SJSA1 (cell line): ENCODE data around the gene MMEL1. TPM values are rescaled to one million over a fixed set of nuclear protein-coding genes. Genes with fewer than 3 reads are reported as not detected.

ENCODE experiments used
- DNase-seq, 2 experiments: peaks; one replicate each; pipeline ENCODE4 v3.0.0-alpha.2; 2015 to 2020; ENCODE audit warnings: low spot score in 2 of 2, low read depth in 1 of 2
- H3K27ac ChIP-seq: fragments of 250-450 bp; sonication (Bioruptor Pico); 2 replicates; pipeline ENCODE4 v1.5.1; 2020; ENCODE audit warnings: mild to moderate bottlenecking, moderate library complexity
- H3K27me3 ChIP-seq: fragments of 250-450 bp; sonication (Bioruptor Pico); replicated peaks from 2 replicates; pipeline ENCODE4 v1.5.1; 2020; ENCODE audit warnings: mild to moderate bottlenecking, moderate library complexity
- H3K36me3 ChIP-seq: fragments of 250-450 bp; sonication (Bioruptor Pico); 2 replicates; pipeline ENCODE4 v1.5.1; 2020; ENCODE audit warnings: mild to moderate bottlenecking
- H3K4me1 ChIP-seq: fragments of 250-450 bp; sonication (Bioruptor Pico); replicated peaks from 2 replicates; pipeline ENCODE4 v1.6.1; 2021; ENCODE audit warnings: mild to moderate bottlenecking
- H3K4me3 ChIP-seq: fragments of 250-450 bp; sonication (Bioruptor Pico); 2 replicates; pipeline ENCODE4 v1.5.1; 2020; ENCODE audit warnings: mild to moderate bottlenecking
- H3K9me3 ChIP-seq: fragments of 250-450 bp; sonication (Bioruptor Pico); replicated peaks from 2 replicates; pipeline ENCODE4 v1.5.1; 2020; ENCODE audit warnings: mild to moderate bottlenecking
- total RNA-seq: library from RNA; depleted of rRNA; stranded (reverse); fragments of >200 nt; shearing (Covaris generic); gene quantifications from 2 replicates; pipeline ENCODE4 v1.2.3, GENCODE V29; 2014; rRNA removed

Gene MMEL1
- total RNA-seq, 1 experiment from 2014 or later: not detected

GRCh38 chr1:2546515-2547209, 86.2 kb downstream of the MMEL1 start:
- Histone ChIP-seq H3K36me3 (no peaks in the 10 kb centered on the region), H3K4me3 (peak overlapping the region; percentile 39), H3K27me3 (no peaks in the 10 kb centered on the region), H3K9me3 (no peaks in the 10 kb centered on the region), H3K4me1 (peaks cover 40% of the 10 kb centered on the region), H3K27ac (peak overlapping the region; percentile 2; the same call in 1 of the 2 replicates)
- peak; percentile 61 to 80 for DNase-seq

- Histone ChIP-seq H3K27me3 (no peaks in the 10 kb centered on the region), H3K4me1 (peaks cover 40% of the 10 kb centered on the region), H3K9me3 (no peaks in the 10 kb centered on the region), H3K36me3 (no peaks in the 10 kb centered on the region), H3K27ac (peak overlapping the region; percentile 2; the same call in 1 of the 2 replicates), H3K4me3 (peak overlapping the region; percentile 39)
- peak in 1 of 2 experiments; percentile 86 for DNase-seq
Measured at GRCh38 chr1:2545754-2546514, 86.9 kb downstream of the MMEL1 start.

- Histone ChIP-seq H3K4me3 (no peak overlapping the region), H3K9me3 (no peaks in the 10 kb centered on the region), H3K27ac (no peak overlapping the region), H3K27me3 (no peaks in the 10 kb centered on the region), H3K36me3 (no peaks in the 10 kb centered on the region), H3K4me1 (peaks cover 40% of the 10 kb centered on the region)
- no peak for DNase-seq
Measured at GRCh38 chr1:2544875-2545640, 87.8 kb downstream of the MMEL1 start.

DNA sequence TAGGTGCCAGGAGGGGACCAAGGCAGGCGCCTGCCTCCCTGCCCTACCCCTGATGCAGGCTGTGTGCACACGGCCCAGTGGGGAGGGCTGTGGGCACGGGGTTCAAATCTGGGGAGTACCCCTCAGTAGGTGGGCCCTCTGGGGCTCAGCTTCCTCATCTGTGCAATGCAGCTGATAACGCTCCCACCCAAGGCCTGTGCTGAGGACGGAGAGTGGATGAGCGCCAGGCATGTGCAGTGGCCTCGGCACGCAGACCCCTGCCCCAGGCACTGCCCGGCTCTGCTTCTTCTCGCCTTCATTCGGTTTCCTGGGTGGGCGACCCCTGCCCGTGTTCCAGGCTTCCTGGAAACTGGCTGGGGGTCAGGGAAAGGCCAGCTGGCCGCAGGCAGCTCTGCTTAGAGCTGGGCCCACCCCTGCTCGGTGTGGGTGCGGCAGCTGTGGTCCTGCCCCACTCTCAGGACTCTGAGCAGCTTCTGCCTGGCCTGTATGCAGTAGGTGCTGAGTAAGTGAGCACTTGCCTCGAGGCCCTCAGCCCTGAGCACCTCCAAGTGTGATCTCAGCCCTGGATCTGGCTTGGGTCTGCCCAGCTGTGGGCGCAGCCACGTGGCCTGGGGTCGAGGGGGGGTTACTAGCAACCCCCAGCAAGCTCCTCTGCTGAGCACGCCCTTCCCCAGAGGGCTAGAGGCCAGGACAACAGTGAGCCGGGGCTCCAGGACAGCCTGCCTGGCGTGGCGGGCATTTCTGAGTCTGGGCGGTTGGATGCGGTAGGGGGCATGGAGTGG, 88.5 kb downstream of the MMEL1 start:
- no peak for DNase-seq
- H3K4me1 ChIP-seq: peaks cover 40% of the 10 kb centered on the region
- no peaks in the 10 kb centered on the region for H3K27me3 ChIP-seq
- no peaks in the 10 kb centered on the region for H3K9me3 ChIP-seq
- H3K36me3 ChIP-seq: no peaks in the 10 kb centered on the region
- H3K4me3 ChIP-seq: no peak overlapping the region
- H3K27ac ChIP-seq: no peak overlapping the region

DNA sequence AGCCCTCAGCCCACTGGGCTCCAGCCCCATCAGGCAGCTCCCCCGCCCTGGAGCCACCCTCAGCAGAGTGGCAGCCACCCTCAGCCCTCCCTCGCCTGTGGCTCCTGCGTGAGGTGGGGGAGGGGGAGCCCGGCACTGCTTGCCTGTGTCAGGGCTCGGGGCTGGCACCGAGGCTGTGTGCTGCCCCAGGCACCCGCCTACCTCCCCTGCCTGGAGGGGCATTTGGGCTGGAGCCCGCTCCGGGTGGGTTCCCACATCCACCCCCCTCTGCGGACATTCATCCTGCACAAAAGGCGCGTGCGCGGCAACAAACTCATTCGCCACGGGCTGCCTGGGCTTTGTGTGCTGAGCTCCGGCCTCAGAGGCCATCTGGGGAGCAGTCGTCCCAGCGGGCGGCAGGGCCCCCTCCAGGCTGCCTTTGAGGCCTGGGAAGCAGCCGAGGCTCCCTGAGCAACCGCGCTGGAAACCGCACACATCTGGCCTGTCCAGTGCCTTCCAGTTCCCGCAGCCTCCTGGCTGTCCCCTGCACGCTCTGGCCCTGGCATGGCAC, 89.2 kb downstream of the MMEL1 start:
- no peaks in the 10 kb centered on the region for H3K27me3 ChIP-seq
- peaks cover 34% of the 10 kb centered on the region for H3K4me1 ChIP-seq
- H3K9me3 ChIP-seq: no peaks in the 10 kb centered on the region
- no peak overlapping the region for H3K4me3 ChIP-seq
- no peak for DNase-seq
- no peak overlapping the region for H3K27ac ChIP-seq
- H3K36me3 ChIP-seq: no peaks in the 10 kb centered on the region

GRCh38 chr1:2542246-2542915, 90.4 kb downstream of the MMEL1 start:
- H3K4me1 ChIP-seq: peaks cover 25% of the 10 kb centered on the region
- DNase-seq: no peak
- H3K27ac ChIP-seq: no peak overlapping the region
- no peaks in the 10 kb centered on the region for H3K36me3 ChIP-seq
- no peaks in the 10 kb centered on the region for H3K27me3 ChIP-seq
- no peak overlapping the region for H3K4me3 ChIP-seq
- no peaks in the 10 kb centered on the region for H3K9me3 ChIP-seq

GRCh38 chr1:2541619-2542245, 91.1 kb downstream of the MMEL1 start:
- Histone ChIP-seq H3K9me3 (no peaks in the 10 kb centered on the region), H3K4me3 (no peak overlapping the region), H3K27me3 (no peaks in the 10 kb centered on the region), H3K27ac (no peak overlapping the region), H3K4me1 (peaks cover 19% of the 10 kb centered on the region), H3K36me3 (no peaks in the 10 kb centered on the region)
- DNase-seq: no peak

GRCh38 chr1:2540816-2541492, 91.9 kb downstream of the MMEL1 start:
- Histone ChIP-seq H3K4me3 (no peak overlapping the region), H3K4me1 (peaks cover 13% of the 10 kb centered on the region), H3K27ac (no peak overlapping the region), H3K9me3 (no peaks in the 10 kb centered on the region), H3K27me3 (no peaks in the 10 kb centered on the region), H3K36me3 (no peaks in the 10 kb centered on the region)
- DNase-seq: no peak

Other genes starting within 250 kb of the MMEL1 start
- gene MORN1, start 241.5 kb downstream of the MMEL1 start, total RNA-seq: 2.3 and 5.0 TPM in 2 replicates
- gene RER1, start 241.2 kb downstream of the MMEL1 start, total RNA-seq: 90.3 and 269 TPM in 2 replicates
- 29.3 and 37.3 TPM in 2 replicates for gene PEX10, start 220.5 kb downstream of the MMEL1 start, total RNA-seq
- 0.24 TPM in 1 of 2 replicates, not detected in the other for gene PLCH2, start 156.7 kb downstream of the MMEL1 start, total RNA-seq
- gene PANK4, start 106.4 kb downstream of the MMEL1 start, total RNA-seq: 36.7 and 39.9 TPM in 2 replicates
- gene HES5, start 102.8 kb downstream of the MMEL1 start, total RNA-seq: not detected in 2 replicates
- gene TNFRSF14, start 76.6 kb downstream of the MMEL1 start, total RNA-seq: 8.1 and 22.2 TPM in 2 replicates
- gene PRXL2B, start 46.2 kb downstream of the MMEL1 start, total RNA-seq: 15.2 and 16.4 TPM in 2 replicates
- 0.03 and 0.06 TPM in 2 replicates for gene TTC34, start 168.7 kb upstream of the MMEL1 start, total RNA-seq